T-helper 1 cell (primary cell): Measurements from ENCODE around the gene ZBED5.
A peak's percentile ranks its signal among the peaks of the same experiment; 100 is the strongest.
"Not testable (repeated sequence)": the region's sequence is repeated elsewhere in the genome, so short reads cannot be mapped to it uniquely, and the experiment has no call there.

Experiments
- DNase-seq, 5 donors: peaks; one replicate each; pipeline ENCODE4 v3.0.0-alpha.2; 2012 to 2020
- total RNA-seq, 4 donors: gene quantifications; one replicate each; lab custom pipeline; 2026; lab: John Stamatoyannopoulos, UW

Gene ZBED5
- 61.8 to 120 (median 73.7) reads per million in 4 donors for total RNA-seq

DNA sequence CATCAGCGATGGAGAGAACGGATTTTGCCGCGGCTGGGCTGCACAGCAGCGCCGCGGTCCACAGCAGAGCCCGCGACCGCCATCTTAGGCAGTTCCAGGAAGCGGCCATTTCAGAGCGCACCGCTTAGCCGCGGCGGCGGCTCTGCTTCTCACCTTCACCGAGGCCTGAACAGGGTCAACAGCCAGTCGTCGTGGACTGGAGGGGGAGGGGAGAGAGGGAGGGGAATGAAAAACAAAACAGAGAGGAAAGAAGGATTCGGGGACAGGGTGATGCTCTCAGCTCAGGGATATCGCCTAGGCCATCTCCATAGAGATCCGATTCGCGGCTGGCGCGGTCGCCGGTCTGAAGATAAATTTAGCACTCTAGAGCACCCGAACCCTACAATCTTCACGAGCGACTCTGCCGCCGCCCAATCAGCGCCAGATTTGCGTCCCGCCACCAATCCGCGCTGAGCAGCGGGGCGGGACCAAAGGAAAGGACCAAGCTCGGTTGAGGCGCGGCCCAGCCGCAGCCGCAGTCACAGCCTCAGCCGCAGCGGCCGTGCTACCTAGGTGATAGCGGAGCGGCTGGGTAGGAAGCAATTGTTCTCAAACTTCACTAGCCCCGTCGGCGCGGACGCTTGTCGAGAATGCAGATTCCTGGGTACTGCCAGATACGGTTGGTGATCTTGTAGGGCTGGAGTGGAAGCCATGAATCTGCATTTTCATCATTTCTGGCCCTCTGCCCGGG, at the start of gene ZBED5:
TSS of gene ZBED5 (minus strand) at position 345 of the 730 bp plus-strand sequence. CDS start 3,108 bp downstream, outside the sequence.
- peak; percentile 87 to 98 (median 91) for DNase-seq

DNA sequence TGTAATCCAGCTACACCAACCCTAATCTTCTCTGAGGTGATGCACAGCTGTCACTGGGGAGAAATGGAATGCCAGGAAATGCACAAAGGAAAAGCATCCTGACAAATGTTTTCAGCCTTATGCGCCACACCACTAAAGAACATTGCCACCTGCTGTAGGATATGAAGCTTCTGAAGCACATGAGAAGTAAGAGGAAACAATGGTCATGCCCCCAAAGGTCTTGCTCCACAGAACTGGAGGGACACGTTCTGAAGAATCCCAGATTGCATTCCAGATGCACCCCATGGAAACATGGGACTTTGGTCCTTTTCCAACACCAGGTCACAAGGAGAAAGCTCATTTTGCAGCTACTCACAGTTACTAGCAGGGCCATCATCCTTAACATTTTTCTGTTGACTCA, 48.7 kb upstream of the ZBED5 start:
- no peak for DNase-seq

DNA sequence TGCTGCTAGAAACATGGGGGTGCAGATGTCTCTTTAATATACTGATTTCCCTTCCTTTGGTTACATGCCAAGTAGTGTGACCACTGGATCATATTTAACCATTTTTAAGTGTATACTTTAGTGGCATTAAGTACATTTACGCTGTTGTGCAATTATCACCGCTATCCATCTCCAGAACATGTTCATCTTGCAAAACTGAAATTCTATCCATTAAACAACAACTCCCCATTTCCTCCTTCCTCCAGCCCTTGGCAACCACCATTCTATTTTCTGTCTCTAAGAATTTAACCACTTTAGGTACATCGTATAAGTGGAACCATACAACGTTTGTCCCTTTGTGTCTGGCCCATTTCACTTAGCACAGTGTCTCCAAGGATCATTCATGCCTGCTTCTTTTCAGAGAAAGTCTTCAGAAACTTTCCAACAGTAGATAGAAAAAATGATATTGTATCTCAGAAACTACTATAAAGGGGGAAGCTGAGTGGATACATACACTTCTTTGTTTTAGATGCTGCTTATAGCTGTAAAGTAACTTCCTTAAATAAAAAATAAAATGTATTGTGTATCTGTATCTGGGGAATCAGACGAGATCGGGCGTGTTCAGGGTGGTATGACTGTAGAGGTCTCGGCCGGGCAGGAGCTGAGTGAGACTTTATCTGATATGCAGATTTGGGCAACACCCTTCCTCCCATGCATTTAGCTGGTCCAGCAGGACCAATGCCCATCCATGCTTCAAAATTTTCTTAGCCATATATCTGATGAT, 44.6 kb upstream of the ZBED5 start:
- no peak for DNase-seq

DNA sequence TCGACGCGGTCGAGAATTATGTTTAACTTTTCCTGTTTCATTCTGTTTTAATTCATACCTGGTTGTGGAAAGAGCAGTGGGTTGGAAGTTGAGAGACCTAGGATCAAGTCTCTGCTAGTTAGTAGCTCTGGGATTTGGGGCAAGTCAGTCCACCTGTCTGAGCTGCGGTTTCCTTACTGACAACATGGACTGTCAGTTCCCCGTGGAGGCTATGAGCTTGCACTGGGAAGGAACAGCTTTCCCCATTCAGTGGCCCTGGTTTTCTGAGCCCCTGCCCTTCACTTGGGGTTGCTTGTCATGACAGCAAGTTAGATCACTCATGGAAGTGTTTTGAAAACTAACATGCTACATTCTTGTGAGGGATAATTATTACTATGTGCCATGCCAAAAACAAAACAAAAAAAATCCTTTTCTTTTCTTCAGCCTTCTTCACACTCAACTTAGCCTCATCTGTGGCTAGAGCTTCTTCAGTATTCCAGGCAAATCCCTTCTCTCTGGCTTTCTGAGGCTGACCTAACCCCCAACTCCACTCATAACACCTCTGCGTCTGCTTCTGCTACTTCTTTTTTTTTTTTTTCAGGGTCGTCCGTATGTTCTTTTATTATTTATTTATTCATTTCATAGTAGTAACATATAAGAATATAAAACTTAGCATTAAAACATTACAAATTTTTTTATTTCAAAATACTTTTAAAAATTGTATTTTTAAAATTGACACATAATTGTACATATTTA, 43.0 kb upstream of the ZBED5 start:
- DNase-seq, result no peak

DNA sequence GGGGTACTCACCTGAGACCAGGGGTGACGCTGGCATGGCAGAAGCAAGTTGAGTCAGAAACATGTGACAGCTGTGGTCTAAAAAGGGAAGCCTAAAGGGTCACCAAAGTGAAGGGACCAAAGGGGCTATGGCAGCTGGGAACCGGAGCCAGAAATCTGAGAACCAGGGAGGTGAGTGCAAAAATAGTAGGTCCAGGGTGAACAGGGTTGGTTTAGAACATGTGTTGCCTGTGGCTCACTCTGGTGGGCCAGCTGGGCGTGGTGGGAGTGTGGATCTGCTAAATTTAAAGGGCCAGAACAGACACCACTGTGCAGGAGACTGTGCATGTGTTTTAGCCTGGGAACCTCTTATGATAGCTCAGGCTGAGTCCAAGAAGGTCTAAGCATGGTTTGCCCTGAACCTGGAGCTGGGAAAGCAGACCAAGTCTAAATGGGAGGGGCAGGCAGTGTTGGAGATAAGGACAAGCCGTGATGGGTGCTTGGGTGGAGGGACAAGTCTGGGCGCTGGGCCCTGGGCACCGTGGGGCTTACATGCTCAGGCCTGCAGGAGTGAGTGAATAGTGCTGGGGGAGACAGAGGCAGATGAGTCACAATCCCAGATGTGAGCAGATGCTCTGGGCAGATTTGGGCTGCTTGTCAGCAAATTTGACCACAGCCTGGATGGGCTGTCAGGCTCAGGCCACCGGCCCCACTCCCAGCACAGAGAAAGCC, 41.4 kb upstream of the ZBED5 start:
- DNase-seq, result no peak

DNA sequence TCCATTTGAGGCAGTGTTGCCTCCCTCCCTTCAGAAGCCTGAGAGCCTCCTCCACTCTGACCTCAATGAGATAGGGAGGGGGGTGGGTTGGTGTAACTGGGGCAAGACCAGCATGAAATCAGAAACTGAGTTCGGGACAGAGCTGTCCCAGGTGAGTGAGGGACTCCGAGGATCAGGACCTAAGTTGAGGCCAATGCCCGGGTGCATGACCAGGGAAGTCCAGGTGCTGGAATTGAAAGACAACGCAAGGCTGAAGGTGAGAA, 40.8 kb upstream of the ZBED5 start:
- no peak for DNase-seq

DNA sequence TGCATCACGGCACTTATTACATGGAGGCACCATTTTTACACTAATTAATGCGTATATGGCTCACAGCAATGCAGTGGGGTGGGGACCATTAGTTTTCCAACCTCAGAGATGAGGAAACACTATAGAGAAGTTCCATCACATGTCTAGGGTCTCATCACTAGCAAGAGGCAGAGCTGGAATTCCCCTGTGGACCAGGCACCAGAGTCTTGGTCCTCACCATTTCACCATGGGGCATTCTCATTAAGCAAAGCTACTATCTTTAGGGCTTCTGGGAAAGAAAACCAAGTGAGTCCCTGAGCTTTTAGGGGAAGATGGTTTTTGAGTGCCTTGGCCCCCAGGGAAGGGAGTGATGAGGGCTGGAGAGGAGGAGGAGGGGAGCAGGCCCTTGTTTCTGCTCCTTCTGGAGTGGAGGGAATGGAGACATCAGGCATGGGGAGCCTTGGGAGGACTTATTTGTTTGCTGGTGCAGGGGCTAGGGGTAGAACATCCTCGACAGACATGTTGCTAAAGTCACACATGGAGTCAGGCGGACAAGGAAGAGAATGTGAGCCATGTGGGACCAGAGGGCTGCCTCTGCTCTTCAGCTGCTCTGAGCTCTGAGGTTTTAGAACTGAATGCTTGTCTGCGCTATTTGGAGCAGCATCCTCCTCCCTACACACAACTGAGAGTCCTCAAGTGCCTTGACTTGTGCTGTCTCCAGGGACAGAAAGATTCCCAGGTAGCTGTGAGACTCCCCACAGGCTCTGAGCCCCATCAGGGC, 40.3 kb upstream of the ZBED5 start:
- no peak for DNase-seq

DNA sequence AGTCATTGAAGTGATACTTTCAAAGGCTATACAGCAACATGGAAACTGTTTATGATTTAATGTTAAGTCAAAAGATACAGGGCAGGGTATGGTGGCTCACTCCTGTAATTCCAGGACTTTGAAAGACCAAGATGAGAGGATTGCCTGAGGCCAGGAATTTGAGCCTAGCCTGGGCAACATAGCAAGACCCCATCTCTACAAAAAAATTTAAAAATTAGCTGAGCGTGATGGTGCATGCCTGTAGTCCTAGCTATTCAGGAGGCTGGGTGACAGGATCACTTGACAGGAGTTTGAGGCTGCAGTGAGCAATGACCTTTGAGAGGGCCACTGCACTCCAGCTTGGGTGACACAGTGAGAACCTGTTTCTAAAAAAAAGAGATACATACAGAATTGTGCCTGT, 39.3 kb upstream of the ZBED5 start:
- no peak for DNase-seq

DNA sequence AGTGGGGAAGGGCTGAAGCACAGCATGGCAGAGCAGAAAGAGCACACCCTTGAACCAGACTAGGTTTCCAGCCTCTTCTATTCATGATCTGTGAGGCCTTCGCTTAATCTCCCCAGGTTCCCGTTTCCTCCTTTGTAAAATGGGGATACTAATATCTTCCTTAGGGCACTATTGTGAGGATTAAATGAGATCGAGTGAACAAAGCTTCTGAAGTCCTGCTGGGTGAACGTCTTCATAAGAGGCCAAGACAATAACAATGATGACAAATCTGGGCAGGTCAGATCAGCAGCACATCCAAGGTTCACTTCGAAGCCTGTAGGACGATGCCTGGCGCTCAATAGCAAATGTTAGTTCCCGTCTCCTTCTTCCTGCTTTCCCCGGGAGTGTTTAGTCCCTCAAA, 38.6 kb upstream of the ZBED5 start:
- DNase-seq, result no peak

DNA sequence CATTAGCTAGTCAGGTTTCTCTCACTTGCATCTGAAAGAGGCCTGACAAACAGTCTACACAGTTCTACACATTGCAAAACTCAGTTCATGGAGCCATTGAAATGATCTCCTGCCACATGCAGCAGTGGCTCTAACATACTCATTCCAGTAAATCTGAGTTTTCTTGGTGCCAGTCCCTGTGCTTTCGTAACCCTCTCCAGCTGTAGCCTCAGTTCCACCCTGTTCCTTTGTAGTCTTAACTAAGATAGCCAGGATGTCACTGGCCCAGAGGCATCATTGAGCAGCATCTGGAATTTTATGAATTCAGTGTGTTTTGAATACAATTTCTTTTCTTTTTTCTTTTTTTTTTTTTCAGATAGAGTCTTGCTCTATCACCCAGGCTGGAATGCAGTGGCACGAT, 37.4 kb upstream of the ZBED5 start:
- no peak for DNase-seq

DNA sequence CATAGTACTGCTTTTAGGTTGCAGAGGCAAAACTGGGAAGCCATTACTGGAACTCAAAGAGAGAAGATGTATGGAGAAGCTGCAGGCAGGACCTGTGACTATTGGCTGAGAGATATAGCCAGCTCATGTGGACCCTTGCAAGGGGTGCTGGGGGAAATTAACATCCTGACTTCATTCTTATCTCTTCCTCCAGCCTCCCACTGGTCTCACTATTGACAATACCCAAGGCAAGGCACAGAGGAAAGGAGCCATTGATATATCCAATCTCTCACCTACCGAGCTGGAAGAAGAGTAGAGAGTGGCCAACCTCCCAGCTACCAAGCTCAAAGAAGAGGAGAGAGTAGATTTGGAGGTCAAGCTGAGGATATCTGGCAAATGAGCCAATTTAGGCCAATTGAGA, 36.8 kb upstream of the ZBED5 start:
- no peak for DNase-seq

DNA sequence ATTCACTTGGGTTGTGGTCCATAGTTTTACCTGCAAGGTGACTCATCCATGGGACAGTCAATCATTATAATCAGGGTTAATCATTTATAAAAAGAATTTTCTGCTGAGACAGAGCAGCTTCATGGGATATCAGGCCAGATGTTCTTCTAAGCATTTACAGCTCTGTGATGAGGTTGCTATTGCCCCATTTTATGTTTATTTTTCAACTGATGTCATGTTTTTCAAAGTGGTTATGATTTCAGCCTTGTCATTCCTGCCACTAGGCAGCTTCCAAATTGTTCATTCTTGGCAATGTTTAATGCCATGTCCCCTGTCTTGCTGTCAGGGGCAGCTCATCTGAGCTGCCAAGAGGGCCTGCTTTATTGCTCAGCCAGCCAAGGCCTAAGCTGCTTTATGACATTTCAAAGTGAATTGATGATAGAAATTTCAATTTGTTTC, 35.9 kb upstream of the ZBED5 start:
- DNase-seq, result no peak

DNA sequence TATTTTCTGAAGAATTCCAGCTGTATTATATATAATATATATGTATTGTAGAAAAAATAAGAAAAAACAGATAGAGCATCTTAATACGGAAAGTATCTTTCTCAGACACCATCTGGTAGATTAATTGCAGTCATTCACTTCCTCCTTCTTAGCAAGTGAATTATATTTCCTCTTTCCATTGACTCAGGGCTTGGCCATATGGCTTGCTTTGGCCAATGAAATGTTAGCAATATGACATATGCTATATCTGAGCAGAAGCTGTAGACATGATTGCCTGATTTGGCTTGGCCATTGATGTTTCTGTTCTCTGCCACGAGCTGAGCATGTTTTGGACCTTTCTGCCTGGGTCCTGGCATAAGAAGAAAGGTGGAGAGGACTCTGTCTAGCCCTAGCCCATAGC, 34.4 kb upstream of the ZBED5 start:
- no peak for DNase-seq

DNA sequence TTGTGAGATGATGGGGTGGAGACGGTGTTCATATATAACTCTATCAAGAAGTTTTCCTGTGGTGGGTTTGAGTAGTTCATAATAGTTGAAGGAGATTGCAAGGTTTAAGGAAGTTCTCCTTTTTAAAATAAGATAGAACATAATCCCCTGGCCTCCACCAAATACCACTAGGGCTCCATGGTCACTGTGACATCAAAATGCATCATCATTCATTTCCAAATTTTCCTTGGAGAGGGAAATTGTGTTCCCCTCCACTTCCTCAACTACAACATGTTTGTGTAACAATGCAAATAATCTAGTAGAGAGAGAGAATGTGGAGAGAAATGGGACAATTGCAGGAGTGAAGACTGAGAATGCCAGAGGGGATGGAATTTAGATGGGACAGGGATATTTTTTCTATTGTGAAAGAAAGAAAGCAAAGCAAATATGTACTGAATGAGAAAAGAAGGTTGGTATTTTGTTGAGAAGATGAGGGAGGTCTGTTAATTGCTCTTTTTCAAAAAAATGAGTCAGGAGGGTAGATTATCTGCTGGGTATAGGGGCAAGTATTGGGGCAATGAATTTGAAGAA, 33.4 kb upstream of the ZBED5 start:
- DNase-seq, result no peak

DNA sequence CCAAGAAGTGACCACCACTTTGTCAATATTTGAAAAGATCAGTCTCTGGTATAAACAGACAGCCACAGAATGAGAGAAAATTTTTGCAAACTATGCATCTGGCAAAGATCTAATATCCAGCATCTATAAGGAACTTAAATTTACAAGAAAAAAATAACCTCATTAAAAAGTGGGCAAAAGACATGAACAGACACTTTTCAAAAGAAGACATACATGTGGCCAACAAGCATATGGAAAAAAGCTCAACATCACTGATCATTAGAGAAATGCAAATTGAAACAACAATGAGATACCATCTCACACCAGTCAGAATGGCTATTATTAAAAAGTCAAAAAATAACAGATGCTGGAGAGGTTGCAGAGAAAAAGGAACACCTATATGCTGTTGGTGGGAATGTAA, 32.2 kb upstream of the ZBED5 start:
- not testable (repeated sequence) for DNase-seq

DNA sequence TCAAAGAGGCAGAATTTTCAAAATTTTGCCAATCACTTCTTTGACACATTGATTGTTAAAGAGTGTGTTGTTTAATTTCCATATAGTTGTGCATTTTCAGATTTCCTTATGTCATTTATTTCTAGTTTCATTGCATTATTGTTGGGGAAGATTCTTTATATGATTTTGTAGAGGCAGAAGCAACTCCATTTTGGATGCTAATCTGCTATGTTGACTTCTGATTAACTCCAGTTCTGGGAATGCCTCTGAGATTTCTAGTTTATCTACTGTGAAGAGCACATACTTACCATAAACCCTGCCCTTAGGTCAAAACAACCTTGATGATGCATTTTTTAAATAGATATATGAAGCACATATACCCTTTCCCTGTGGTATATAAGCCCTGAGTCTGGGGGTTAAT, 29.5 kb upstream of the ZBED5 start:
- no peak for DNase-seq

DNA sequence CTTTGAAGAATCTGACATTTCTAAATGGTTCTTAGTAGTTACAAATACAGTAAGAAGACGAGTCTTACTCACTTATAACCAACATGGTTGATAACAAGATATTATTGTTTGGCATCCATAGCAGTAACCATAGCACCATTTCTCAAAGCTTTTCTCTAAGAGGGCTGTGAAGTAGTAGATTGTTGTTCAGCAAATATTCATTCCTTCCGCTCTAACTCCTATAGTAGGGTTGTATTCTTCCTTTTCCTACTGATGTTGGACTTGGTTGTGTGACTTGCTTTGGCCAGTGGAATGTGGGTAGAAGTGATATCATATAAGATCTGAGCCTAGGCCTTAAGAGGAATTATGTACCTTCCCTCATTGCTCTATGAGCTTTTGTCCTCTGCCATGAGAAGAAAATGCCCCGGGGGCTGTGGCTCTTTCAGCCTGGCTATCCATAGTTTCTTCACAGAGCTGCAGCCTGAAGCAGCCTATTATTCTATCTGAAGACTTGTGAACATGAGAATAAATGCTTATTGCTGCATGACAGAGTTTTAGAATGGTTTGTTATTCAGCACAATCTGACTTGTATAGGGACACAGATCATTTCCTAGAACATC, 28.9 kb upstream of the ZBED5 start:
- DNase-seq, result no peak

DNA sequence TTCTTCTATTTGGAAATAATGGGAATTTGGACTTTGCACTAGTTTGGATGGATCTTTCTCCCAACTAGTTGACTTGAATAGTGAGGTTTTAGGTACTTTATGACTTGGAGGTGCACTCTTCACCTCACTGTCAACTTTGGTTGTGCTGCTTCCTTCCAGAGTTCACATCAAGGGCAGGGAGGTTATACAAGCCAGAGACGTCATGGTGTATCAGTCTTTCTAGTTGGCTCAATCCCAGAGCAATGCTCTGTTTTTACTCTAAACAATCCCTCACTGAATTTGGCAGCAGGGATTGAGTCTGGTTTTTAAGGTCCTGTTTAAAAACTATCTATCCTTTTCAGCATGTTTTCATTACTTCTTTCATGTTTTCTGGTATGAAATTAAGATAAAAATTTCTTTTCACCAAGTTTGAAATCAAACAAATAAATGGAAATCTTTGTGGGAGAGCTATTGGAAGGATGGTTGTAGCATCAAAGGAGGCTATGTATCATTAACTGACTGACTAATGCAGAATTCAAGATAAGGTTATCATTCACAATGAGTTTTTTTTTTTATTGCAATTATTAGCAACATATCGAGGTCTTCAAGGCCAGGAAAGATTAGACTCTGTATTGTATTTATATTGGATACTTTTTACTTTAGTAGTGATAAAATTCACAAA, 28.0 kb upstream of the ZBED5 start:
- no peak for DNase-seq

DNA sequence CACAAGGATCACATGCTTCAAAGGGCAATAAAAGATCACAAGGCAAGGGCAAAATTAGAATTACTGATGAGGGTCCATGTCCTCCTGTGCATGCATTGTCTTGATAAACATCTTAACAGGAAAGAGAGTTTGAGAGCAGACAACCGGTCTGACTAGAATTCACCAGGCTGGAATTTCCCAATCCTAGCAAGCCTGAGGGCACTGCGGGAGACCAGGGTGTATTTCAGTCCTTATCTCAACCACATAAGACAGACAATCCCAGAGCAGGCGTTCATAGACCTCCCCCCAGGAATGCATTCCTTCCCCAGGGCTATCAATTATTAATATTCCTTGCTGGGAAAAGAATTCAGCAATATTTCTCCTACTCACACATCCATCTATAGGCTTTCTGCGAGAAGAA, 26.4 kb upstream of the ZBED5 start:
- DNase-seq, result not testable (repeated sequence)

DNA sequence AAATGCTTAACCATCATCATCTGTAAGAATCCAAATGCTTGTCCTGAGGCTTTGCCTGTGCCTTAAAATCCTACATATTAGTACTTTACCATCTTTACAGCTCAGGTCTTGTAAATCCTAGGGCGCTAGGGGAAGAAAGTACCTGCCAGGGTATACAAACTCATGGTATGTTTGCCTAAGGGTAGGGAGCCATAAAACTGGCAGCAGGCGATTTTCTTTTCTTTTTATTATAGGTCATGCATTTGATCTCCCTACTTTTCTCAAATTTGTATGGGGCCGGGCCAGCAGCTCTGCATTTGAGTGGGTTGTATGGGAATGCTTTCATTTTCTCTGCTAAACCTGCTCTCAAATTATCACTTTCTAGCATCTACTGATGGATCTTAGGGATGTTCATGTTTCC, 24.0 kb upstream of the ZBED5 start:
- DNase-seq, result no peak
